ENCODE results near the gene CCDC3.

GRCh38 chr10:13006037-13006436, 4.5 kb upstream of the CCDC3 start:
- TF ChIP-seq POLR2A (IDR thresholded peaks at IDR 0.05) (no peak), CTCF (IDR thresholded peaks at IDR 0.05) (no peak)
